ENCODE measurements around the gene GGA3.
A peak's percentile ranks its signal among the peaks of the same experiment; 100 is the strongest.

Gene GGA3

GRCh38 chr17:75245011-75245410 is 16.4 kb downstream of the GGA3 start:
- no peak for DNase-seq

- no peak for DNase-seq
These were observed 17.1 kb downstream of the GGA3 start for GRCh38 chr17:75244133-75244866.

GRCh38 chr17:75242461-75243042 is 18.9 kb downstream of the GGA3 start:
- DNase-seq: peak; percentile 56

- peak; percentile 58 for DNase-seq
These were observed 19.4 kb downstream of the GGA3 start for GRCh38 chr17:75241996-75242460.

- no peak for DNase-seq
These were observed 19.9 kb downstream of the GGA3 start for GRCh38 chr17:75241502-75241901.

- DNase-seq: peak; percentile 63
These were observed 20.3 kb downstream of the GGA3 start for GRCh38 chr17:75241143-75241430.

- peak; percentile 90 for DNase-seq
These were observed 20.8 kb downstream of the GGA3 start for GRCh38 chr17:75240394-75241142.

- DNase-seq: no peak
These were observed 21.5 kb downstream of the GGA3 start for GRCh38 chr17:75239778-75240393.

GRCh38 chr17:75239214-75239613 is 22.2 kb downstream of the GGA3 start:
- no peak for DNase-seq

GRCh38 chr17:75238684-75239191 is 22.7 kb downstream of the GGA3 start:
- DNase-seq: peak; percentile 88

GRCh38 chr17:75238020-75238580 is 23.3 kb downstream of the GGA3 start:
- DNase-seq: no peak

GRCh38 chr17:75237100-75238014 is 24.0 kb downstream of the GGA3 start:
- no peak for DNase-seq

GRCh38 chr17:75232786-75233185 is 28.6 kb downstream of the GGA3 start:
- no peak for DNase-seq

GRCh38 chr17:75231741-75232464 is 29.5 kb downstream of the GGA3 start:
- DNase-seq: no peak

- DNase-seq: no peak
These were observed 30.3 kb downstream of the GGA3 start for GRCh38 chr17:75231071-75231470.

GRCh38 chr17:75228847-75229246 is 32.6 kb downstream of the GGA3 start:
- peak; percentile 45 for DNase-seq

GRCh38 chr17:75228305-75228704 is 33.1 kb downstream of the GGA3 start:
- peak; percentile 45 for DNase-seq

- no peak for DNase-seq
These were observed 33.7 kb downstream of the GGA3 start for GRCh38 chr17:75227729-75228128.

- no peak for DNase-seq
These were observed 36.4 kb downstream of the GGA3 start for GRCh38 chr17:75225016-75225415.

- no peak for DNase-seq
These were observed 41.6 kb downstream of the GGA3 start for GRCh38 chr17:75219815-75220214.

- no peak for DNase-seq
These were observed 43.3 kb downstream of the GGA3 start for GRCh38 chr17:75218131-75218530.

Measured in islet precursor cell (in vitro differentiated cells).